Fibroblast of skin of back (primary cell): ENCODE data around the gene SARS1.
"Not testable (repeated sequence)": the region's sequence is repeated elsewhere in the genome, so short reads cannot be mapped to it uniquely, and the experiment has no call there.

ENCODE experiments used
- DNase-seq: peaks from one replicate; pipeline ENCODE4 v3.0.0-alpha.2; 2013

Gene SARS1

GRCh38 chr1:109277434-109278204 lies 63.9 kb downstream of the SARS1 start:
- peak; percentile 59 for DNase-seq

- DNase-seq = no peak
Observed at GRCh38 chr1:109279615-109280278, 66.0 kb downstream of the SARS1 start.

GRCh38 chr1:109280862-109281261 lies 67.1 kb downstream of the SARS1 start:
- no peak for DNase-seq

GRCh38 chr1:109281680-109282496 lies 68.2 kb downstream of the SARS1 start:
- DNase-seq = no peak

- no peak for DNase-seq
Observed at GRCh38 chr1:109282497-109282951, 68.8 kb downstream of the SARS1 start.

- peak; percentile 95 for DNase-seq
Observed at GRCh38 chr1:109282952-109283747, 69.4 kb downstream of the SARS1 start, which contains the start of gene PSRC1. Gene PSRC1 (minus strand): TSS chr1:109283145.

- DNase-seq = no peak
Observed at GRCh38 chr1:109283748-109284600, 70.3 kb downstream of the SARS1 start.

GRCh38 chr1:109286762-109287161 lies 73.0 kb downstream of the SARS1 start:
- DNase-seq = not testable (repeated sequence)
